ENCODE measurements around the gene ANTXR2. TPM values are rescaled to one million over a fixed set of nuclear protein-coding genes. Genes with fewer than 3 reads are reported as not detected.

Gene ANTXR2
- total RNA-seq, 2 donors from 2014 or later: 86.1 to 133 TPM

DNA sequence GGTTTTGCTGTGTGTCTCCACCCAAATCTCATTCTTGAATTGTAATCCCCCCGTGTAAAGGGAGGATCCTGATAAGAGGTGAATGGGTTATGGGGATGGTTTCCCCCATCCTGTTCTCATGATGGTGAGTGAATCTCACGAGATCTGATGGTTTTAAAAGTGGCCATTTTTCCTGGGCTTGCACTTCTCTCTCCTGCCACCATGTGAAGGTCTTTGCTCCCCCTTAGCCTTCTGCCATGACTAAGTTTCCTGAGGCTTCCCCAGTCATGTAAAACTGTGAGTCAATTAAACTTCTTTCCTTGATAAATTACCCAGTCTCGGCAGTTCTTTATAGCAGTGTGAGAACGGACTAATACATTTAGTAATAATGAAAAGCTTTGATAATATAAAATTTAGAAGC lies 46.9 kb downstream of the ANTXR2 start:
- Histone ChIP-seq H3K4me3 (no peak overlapping the region), H3K36me3 (no peaks in the 10 kb centered on the region), H3K9me3 (no peaks in the 10 kb centered on the region), H3K27ac (peak overlapping the region in 1 of 2 donors; percentile 68), H3K4me1 (replicated peaks) (no peaks in the 10 kb centered on the region), H3K27me3 (replicated peaks; ENCODE audit: insufficient read depth) (no peaks in the 10 kb centered on the region)
- WGBS: 82% methylated on average over 4 of the region's 4 CpGs
- TF ChIP-seq, protein P1, sequence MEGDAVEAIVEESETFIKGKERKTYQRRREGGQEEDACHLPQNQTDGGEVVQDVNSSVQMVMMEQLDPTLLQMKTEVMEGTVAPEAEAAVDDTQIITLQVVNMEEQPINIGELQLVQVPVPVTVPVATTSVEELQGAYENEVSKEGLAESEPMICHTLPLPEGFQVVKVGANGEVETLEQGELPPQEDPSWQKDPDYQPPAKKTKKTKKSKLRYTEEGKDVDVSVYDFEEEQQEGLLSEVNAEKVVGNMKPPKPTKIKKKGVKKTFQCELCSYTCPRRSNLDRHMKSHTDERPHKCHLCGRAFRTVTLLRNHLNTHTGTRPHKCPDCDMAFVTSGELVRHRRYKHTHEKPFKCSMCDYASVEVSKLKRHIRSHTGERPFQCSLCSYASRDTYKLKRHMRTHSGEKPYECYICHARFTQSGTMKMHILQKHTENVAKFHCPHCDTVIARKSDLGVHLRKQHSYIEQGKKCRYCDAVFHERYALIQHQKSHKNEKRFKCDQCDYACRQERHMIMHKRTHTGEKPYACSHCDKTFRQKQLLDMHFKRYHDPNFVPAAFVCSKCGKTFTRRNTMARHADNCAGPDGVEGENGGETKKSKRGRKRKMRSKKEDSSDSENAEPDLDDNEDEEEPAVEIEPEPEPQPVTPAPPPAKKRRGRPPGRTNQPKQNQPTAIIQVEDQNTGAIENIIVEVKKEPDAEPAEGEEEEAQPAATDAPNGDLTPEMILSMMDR (IDR thresholded peaks at IDR 0.05): no peak
- TF ChIP-seq POLR2A (IDR thresholded peaks at IDR 0.05) (no peak), POLR2AphosphoS5 (IDR thresholded peaks at IDR 0.05) (no peak)
- DNase-seq (ENCODE audit: low spot score): no peak
- intact Hi-C loops (cut with DNase I): no loop called here

GRCh38 chr4:80024335-80024734 lies 48.7 kb downstream of the ANTXR2 start:
- H3K4me3 ChIP-seq: no peak overlapping the region
- peak overlapping the region in 1 of 2 donors; percentile 47 for H3K27ac ChIP-seq
- H3K36me3 ChIP-seq: no peaks in the 10 kb centered on the region
- H3K27me3 ChIP-seq (replicated peaks; ENCODE audit: insufficient read depth): no peaks in the 10 kb centered on the region
- intact Hi-C loops (cut with DNase I): no loop called here
- TF ChIP-seq POLR2AphosphoS5 (IDR thresholded peaks at IDR 0.05): no peak
- TF ChIP-seq POLR2A (IDR thresholded peaks at IDR 0.05): no peak
- TF ChIP-seq, protein P1 (IDR thresholded peaks at IDR 0.05): no peak
- WGBS: 100% methylated on average over 1 of the region's 1 CpG
- H3K9me3 ChIP-seq: no peaks in the 10 kb centered on the region
- no peaks in the 10 kb centered on the region for H3K4me1 ChIP-seq (replicated peaks)
- DNase-seq (ENCODE audit: low spot score): no peak

GRCh38 chr4:80022282-80022681 lies 50.7 kb downstream of the ANTXR2 start:
- Histone ChIP-seq H3K4me1 (replicated peaks) (no peaks in the 10 kb centered on the region), H3K4me3 (no peak overlapping the region), H3K27me3 (replicated peaks; ENCODE audit: insufficient read depth) (no peaks in the 10 kb centered on the region), H3K27ac (no peak overlapping the region), H3K9me3 (no peaks in the 10 kb centered on the region), H3K36me3 (peaks cover 0 to 6% of the 10 kb centered on the region in 2 donors)
- TF ChIP-seq POLR2AphosphoS5 (IDR thresholded peaks at IDR 0.05) (no peak), POLR2A (IDR thresholded peaks at IDR 0.05) (no peak)
- TF ChIP-seq, protein P1 (IDR thresholded peaks at IDR 0.05): no peak
- no peak for DNase-seq (ENCODE audit: low spot score)
- intact Hi-C loops (cut with DNase I): no loop called here
- 92% methylated on average over 3 of the region's 3 CpGs for WGBS

GRCh38 chr4:80017125-80017854 lies 55.7 kb downstream of the ANTXR2 start:
- Histone ChIP-seq H3K27me3 (replicated peaks; ENCODE audit: insufficient read depth) (no peaks in the 10 kb centered on the region), H3K36me3 (peaks cover 0 to 6% of the 10 kb centered on the region in 2 donors), H3K4me3 (no peak overlapping the region), H3K9me3 (no peaks in the 10 kb centered on the region), H3K4me1 (replicated peaks) (peaks cover 11% of the 10 kb centered on the region), H3K27ac (peak overlapping the region; percentile 15 to 67)
- WGBS: 88% methylated on average over 2 of the region's 2 CpGs
- no peak for DNase-seq (ENCODE audit: low spot score)
- intact Hi-C loops (cut with DNase I): no loop called here
- TF ChIP-seq, protein P1 (IDR thresholded peaks at IDR 0.05): no peak
- no peak for TF ChIP-seq POLR2A (IDR thresholded peaks at IDR 0.05)

GRCh38 chr4:80016506-80016905 lies 56.5 kb downstream of the ANTXR2 start:
- intact Hi-C loops (cut with DNase I): no loop called here
- H3K27ac ChIP-seq: peak overlapping the region; percentile 39 to 67
- DNase-seq (ENCODE audit: low spot score): no peak
- H3K4me3 ChIP-seq: no peak overlapping the region
- TF ChIP-seq, protein P1 (IDR thresholded peaks at IDR 0.05): no peak
- no peak for TF ChIP-seq POLR2AphosphoS5 (IDR thresholded peaks at IDR 0.05)
- no peak for TF ChIP-seq POLR2A (IDR thresholded peaks at IDR 0.05)
- peaks cover 11% of the 10 kb centered on the region for H3K4me1 ChIP-seq (replicated peaks)
- WGBS: 97% methylated on average over 1 of the region's 1 CpG
- H3K9me3 ChIP-seq: no peaks in the 10 kb centered on the region
- H3K27me3 ChIP-seq (replicated peaks; ENCODE audit: insufficient read depth): no peaks in the 10 kb centered on the region
- H3K36me3 ChIP-seq: peaks cover 0 to 6% of the 10 kb centered on the region in 2 donors

Data from prostate gland (tissue), 2 donors.